Measurements from ENCODE around the gene GPR89A.

DNA sequence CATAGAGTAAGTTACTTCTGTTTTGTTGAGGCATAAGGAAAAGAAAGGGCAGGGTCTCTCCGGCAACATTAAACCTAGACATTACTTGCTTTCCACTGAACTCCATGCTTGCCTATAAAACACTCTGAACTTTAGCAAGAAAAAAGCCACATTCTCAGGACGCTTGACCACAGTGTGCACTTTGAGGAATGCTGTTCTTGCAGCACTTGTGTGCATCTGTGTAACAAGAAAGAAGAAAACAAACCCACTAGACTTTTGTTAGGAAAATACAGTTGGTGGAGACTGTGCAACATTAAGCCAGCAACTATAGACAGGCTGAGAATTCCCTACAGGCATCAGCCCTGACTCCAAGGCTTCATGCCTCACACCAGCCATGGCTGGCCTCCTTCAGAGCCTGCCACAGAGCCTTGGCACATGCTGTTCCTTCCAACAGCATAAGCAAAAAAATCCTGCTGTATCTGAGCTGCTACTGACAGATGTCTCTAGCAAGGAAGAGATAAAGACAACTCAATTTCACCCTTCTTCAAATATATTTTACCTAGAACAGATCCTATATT is 93.6 kb downstream of the GPR89A start:
- no peak for TF ChIP-seq YY1 (IDR thresholded peaks at IDR 0.05; ENCODE audit: low read depth, low read length)
- no peak for TF ChIP-seq TAF1 (IDR thresholded peaks at IDR 0.05; ENCODE audit: borderline replicate concordance, low read depth, low read length)
- no peak for TF ChIP-seq TCF7 (IDR thresholded peaks at IDR 0.05; ENCODE audit: borderline replicate concordance)
- TF ChIP-seq EZH2 (IDR thresholded peaks at IDR 0.05; ENCODE audit: borderline replicate concordance, control insufficient read depth, low read depth, low read length), result no peak
- TF ChIP-seq CTCF (IDR thresholded peaks at IDR 0.05 in 2 of 3, conservative IDR thresholded peaks at IDR 0.05 in 1 of 3; ENCODE audit: control insufficient read depth in 2 of 3, extremely low read depth in 1 of 3, insufficient read depth in 1 of 3, low read depth in 3 of 3, low read length in 3 of 3), result no peak

Data from GM12878 (cell line).